Fibroblast of skin of left biceps (primary cell): ENCODE data around the gene ADAMTSL1.
"Not testable (repeated sequence)": the region's sequence is repeated elsewhere in the genome, so short reads cannot be mapped to it uniquely, and the experiment has no call there.

Experiments
- DNase-seq, 2 experiments: peaks; one replicate each; pipeline ENCODE4 v3.0.0-alpha.2; 2013; ENCODE audit warnings: low read depth in 2 of 2

ADAMTSL1 gene

GRCh38 chr9:18905883-18906629, 432.1 kb downstream of the ADAMTSL1 start:
- DNase-seq: no peak

GRCh38 chr9:18906656-18907395, 432.9 kb downstream of the ADAMTSL1 start:
- DNase-seq: no peak

DNA sequence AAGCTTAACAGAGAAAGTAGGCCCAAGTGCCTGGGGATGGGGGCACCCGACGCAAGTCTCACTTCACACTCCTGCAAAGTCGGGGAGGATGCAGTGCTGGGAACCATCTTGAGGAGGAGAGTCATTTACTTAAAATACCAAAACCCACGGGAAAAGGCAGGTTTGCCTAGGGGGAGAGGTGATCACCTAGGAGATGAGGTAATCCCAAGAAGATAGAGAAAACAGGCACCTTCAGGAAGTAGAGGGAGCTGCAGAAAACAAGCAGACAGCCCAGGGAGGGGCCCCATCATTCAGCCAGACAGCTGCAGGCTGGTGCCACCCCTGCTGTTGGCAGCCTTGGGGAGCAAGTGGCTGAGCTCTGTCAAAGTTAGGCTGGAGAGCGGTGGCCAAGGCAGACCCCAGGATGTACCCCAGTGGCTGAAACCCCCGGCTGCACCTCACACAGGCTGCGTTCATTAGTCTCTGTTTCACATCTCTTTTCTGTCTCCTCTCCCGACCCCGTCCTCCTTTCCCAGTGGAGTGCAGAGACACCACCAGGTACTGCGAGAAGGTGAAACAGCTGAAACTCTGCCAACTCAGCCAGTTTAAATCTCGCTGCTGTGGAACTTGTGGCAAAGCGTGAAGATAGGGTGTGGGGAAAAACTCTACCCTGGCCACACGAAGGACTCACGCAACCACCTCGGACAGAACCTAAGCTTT, 434.1 kb downstream of the ADAMTSL1 start:
- no peak for DNase-seq

DNA sequence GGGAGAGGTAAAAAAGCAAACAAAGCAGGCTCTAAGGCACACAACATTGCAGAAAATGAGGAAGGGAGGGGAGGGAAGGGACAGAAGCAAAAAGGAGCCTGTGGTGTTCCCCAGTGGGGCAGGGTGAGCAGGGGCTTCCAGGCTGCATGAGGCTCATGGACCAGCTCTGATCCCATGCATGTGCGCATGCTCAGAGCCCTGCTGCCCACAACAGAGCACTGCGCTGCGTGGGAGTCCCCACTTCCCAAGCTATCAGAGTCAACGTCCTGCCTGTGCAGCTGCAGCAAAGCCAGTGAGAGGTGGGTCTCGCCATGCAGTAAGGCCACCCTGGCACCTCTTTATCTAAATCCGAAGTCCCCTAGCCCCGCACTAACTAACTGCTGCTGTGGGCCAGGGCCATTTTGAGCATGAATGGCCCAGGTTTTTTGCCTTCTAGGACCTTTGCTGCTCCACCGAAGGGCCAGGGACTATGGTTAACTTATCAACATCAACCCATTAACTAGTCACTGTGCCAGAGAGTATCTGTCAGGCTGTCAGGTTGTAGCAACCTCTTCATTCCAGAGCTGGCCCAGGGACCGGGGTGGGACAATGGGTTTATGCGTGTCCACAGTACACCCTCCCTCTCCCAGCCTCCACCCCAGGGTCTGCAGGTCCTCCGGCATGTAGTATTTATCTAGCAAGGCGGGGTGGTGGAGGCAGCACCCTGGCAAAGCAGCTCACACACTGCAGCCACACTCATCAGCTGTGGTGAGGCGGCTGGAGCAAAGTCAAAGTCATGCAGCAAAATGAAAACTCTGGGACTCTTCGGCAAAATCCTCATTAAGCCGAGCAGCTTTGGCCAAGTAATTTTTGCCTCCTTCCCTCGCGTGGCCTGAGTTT, 435.4 kb downstream of the ADAMTSL1 start:
- no peak for DNase-seq

DNA sequence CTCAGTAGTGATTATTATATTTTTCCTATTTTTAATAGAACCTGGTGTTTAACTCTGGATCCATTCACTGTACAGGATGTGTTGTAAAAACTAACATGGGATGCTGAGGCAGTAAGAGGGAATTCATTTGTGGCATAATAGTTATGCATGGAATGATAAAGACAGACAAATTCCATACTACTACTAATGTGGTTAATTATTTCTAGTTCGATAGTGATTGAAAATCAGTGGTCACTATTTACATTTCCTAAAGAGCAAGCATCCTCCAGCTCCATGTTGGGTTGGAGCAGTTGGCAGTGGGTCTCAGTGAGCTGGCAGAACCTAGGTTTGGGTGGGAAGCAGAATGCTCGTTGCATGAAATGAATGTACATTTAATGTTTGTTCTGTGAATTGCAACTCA, 436.5 kb downstream of the ADAMTSL1 start:
- DNase-seq: no peak

DNA sequence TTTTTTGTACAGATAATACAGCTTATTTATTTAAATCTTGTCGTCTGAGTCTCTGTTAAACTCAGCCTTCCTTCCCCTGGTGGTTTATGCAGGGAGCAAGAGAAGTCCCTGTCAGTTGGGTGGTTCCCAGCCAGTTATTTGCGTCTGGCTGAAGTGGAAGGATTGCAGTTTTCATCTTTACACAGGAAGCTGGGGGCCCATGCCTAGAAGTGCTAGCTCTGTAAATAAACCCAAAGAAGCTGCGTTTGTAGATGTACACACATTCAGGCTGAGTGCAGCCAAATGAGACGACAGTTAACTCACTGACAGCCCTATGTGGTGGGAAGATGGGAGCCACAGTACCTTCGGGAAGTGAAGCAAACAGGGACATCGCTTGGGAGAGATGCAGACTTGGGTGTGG, 437.0 kb downstream of the ADAMTSL1 start:
- DNase-seq: no peak

DNA sequence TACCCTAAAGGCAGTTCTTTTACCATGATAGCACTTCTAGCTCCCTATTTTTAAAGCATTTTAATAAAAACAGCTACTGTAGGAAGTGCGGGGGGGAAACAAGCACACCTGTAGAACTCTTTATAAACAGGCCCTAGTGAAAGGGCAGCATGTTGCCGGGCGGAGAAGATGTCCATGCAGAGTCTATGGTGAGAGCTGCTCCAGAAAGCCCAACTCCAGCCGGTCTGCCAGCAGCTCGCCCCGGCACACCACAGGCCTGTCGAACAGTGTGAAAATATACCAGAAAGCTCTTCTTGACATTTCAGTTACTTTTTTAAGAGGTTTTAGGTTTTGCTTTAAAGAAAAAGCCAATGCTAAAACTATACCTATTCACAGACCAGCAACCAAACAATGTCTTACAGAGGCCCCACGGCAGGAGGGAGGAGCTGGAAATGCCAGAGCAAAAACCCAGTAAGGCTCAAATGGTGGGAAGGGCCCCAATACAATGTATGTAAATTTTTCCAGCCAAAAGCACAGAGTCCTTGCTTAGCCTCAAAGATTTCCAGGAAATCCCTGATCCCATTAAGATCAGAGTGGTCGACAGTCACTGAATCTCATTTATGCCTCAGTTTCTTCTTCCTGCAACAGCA, 437.9 kb downstream of the ADAMTSL1 start:
- DNase-seq: no peak

DNA sequence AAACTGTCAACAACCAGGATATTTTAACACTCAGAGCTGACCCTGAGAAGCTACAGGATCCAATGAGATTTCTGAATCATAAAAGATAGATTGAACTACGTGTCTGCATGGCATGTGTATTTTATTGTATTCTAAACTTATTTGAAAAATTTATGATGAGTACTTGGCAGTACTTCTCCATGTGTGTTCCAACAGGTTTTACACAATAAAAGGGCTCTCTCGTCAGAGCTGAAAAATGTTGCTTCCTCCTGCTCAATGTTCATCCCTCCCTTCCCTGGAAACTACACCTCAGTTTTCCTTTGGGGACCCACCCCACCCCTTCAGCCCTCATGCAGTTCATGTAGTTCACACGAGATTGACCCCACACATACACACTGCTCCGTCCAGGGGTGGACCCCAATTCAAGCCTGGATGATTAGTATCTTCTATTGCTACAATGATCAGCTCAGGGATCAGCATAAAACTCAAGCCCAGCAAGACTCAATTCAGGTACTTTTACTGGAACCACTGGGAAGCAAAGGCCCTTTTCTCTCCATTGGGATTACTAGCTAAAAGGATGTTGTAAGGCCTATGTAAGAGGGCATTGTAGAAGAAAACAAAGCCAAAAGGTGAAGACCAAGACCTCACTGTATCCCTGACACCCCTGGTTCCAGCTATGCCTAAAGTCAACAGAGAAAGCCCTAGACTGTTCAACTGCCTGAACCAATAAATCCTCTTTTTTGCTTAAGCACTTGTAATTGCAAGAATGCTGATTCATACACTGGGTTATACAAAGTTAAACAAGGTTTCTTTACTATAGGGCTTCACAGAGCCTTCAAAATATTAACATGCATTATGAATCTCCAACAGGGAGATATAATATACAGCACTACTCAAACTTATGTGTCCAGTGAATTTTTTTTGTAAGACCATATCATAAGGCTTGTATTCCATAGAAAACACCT, 446.5 kb downstream of the ADAMTSL1 start:
- peak; percentile 20 to 35 for DNase-seq

- DNase-seq: no peak
Measured at GRCh38 chr9:18921366-18922075, 447.6 kb downstream of the ADAMTSL1 start.

DNA sequence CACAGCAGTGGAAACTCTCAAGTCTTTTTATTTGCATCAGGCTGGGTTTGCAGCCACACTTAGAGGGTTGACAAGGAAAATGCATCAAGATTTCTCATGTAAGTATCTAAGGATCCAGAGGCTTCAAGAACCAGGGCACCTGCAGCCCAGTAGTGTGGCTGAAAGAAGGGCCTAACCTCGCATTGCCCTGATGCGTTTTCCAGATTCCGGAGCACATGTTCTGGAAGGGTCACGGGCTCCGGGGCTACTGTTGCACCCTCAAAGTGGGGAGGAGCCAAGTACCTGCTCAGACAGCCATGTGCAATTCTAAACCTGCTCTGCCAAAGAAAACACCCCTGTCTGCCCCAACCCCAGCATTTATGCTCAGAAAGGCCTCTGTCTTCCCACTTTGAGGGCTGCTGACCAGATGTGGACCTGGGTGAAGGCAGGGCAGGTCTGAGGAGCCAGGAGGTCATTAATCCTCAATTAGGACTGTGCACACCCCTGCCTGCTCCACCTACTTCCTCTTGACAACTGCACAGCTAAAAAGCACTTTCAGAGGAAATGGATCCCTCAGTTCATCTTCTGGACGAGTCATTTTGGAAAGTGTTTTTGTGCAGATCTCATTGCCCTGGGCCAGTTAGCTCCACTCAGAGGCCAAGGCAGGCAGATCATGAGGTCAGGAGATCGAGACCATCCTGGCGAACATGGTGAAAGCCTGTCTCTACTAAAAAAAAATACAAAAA, 448.4 kb downstream of the ADAMTSL1 start:
- DNase-seq: no peak

- DNase-seq: no peak
Measured at GRCh38 chr9:18923167-18923566, 449.2 kb downstream of the ADAMTSL1 start.

GRCh38 chr9:18923671-18924430, 449.9 kb downstream of the ADAMTSL1 start:
- DNase-seq: no peak

GRCh38 chr9:18925880-18926279, 451.9 kb downstream of the ADAMTSL1 start:
- DNase-seq: no peak

DNA sequence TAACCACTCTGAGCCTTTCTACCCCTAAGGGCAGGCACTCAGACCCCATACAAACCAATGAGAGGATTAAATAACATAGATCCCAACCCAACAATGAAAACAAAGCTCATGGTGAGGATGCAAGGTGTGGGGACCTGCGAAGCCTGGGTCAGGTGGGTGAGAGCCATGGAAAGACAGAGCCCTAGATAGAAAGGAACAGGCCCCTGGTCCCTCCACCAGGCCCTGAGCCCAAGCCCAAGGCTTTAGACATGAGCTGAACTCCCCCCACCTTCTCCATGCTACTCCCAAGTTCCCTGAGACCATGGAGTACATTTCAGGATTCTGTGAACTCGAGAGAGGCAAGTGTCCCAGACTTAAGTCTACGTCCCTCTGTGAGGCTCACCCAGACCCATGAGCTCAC, 452.6 kb downstream of the ADAMTSL1 start:
- no peak for DNase-seq

- no peak for DNase-seq
Measured at GRCh38 chr9:18928711-18929110, 454.8 kb downstream of the ADAMTSL1 start.

DNA sequence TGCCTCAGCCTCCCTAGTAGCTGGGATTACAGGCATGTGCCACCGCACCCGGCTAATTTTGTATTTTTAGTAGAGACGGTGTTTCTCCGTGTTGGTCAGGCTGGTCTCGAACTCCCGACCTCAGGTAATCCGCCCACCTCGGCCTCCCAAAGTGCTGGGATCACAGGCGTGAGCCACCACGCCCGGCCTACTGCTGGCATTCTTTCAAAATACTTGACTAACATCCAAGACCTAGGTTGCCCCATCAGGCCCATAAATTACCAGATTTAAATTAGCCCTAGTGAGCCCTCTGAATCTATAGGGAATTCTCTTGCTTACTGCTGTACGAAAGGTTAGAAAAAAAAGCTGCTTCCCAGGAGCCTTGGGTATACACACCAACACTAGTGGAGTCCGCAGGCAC, 456.7 kb downstream of the ADAMTSL1 start:
- not testable (repeated sequence) for DNase-seq

DNA sequence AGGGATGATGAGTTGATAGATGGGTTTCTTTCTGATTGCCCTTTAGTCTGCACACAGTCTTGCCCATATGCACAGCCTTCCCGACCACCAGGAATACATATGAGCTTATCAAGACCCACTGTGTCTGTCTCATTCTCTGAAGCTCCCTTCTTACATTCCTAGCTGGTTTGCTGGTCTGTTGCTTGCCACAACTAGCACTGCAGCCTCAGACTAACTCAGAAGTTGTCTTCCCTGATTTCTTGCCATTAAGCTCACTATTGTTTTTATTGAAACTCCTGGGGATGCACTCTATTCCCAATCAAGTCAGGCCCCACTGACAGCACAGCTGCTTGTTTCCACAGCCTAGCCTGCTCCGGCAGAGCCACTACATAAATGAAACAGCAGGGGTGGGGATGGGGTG, 461.6 kb downstream of the ADAMTSL1 start:
- DNase-seq: no peak
